A549 (cell line): ENCODE data around the gene NNT.

Experiments
- CEBPB ChIP-seq, 2 experiments: fragments of >200 bp in 1 of 2; sonication (Bioruptor Twin) in 1 of 2; formaldehyde crosslinking in 1 of 2; IDR thresholded peaks; 2 replicates each; pipeline ENCODE4 v1.6.1; 2012 to 2016
- CTCF ChIP-seq: fragments of >200 bp; sonication (Bioruptor Twin); formaldehyde crosslinking; IDR thresholded peaks from 3 replicates; pipeline ENCODE4 v1.5.1; 2016
- HDAC2 ChIP-seq: fragments of 200-600 bp; sonication (generic); IDR thresholded peaks from 2 replicates; pipeline ENCODE4 v1.6.1; 2016
- POLR2A ChIP-seq: IDR thresholded peaks from 2 replicates; pipeline ENCODE4 v1.6.1; 2012; ENCODE audit warnings: mild to moderate bottlenecking, low read length

GRCh38 chr5:43652537-43653302 is 49.7 kb downstream of the NNT start:
- TF ChIP-seq CEBPB (IDR thresholded peaks at IDR 0.05) (no peak), POLR2A (no peak), CTCF (no peak), HDAC2 (no peak)
